ENCODE results near the gene ZSCAN32.

DNA sequence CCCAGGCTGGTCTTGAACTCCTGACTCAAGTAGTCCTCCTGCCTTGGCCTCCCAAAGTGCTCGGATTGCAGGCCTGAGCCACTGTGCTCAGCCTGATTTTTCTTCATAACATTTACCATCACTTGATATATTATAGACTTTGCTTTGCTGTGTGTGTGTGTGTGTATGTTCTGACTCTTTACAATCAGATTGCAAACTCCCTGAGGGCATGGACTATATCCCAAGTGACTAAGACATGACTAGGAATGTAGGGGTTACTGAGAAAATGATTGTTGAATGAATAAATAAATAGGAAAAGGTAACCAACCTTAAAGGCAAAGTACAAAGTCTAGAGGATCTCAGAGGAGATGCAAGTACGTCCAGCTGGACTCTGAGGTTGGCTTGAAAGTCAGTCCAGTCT, 54.8 kb downstream of the ZSCAN32 start:
- TF ChIP-seq, protein P1, sequence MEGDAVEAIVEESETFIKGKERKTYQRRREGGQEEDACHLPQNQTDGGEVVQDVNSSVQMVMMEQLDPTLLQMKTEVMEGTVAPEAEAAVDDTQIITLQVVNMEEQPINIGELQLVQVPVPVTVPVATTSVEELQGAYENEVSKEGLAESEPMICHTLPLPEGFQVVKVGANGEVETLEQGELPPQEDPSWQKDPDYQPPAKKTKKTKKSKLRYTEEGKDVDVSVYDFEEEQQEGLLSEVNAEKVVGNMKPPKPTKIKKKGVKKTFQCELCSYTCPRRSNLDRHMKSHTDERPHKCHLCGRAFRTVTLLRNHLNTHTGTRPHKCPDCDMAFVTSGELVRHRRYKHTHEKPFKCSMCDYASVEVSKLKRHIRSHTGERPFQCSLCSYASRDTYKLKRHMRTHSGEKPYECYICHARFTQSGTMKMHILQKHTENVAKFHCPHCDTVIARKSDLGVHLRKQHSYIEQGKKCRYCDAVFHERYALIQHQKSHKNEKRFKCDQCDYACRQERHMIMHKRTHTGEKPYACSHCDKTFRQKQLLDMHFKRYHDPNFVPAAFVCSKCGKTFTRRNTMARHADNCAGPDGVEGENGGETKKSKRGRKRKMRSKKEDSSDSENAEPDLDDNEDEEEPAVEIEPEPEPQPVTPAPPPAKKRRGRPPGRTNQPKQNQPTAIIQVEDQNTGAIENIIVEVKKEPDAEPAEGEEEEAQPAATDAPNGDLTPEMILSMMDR (IDR thresholded peaks at IDR 0.05) = no peak
- TF ChIP-seq POLR2A (IDR thresholded peaks at IDR 0.05) = no peak
